ENCODE measurements around the gene ANLN. TPM values are rescaled to one million over a fixed set of nuclear protein-coding genes. Genes with fewer than 3 reads are reported as not detected.

The ANLN gene
- total RNA-seq, 1 experiment from 2014 or later = 78.9 TPM

GRCh38 chr7:36453769-36454168, 64.1 kb downstream of the ANLN start:
- Histone ChIP-seq H3K79me1 (ENCODE audit: insufficient read depth, low read depth, low read length, poor library complexity, severe bottlenecking) (no peaks in the 10 kb centered on the region), H3T11ph (ENCODE audit: low read length) (no peak overlapping the region), H3K4ac (ENCODE audit: low read depth, low read length) (no peak overlapping the region), H2BK5ac (ENCODE audit: insufficient read length, low read length) (no peak overlapping the region), H2BK120ac (ENCODE audit: low read depth, low read length, poor library complexity, severe bottlenecking) (no peak overlapping the region), H2BK20ac (ENCODE audit: low read depth, low read length, poor library complexity, severe bottlenecking) (no peak overlapping the region), H3K4me2 (ENCODE audit: insufficient read depth, insufficient read length, low read length) (no peak overlapping the region), H3K23ac (ENCODE audit: insufficient read length, low read depth, low read length) (no peak overlapping the region), H3K9me3 (ENCODE audit: control insufficient read depth, low read depth, low read length) (no peaks in the 10 kb centered on the region), H3K27me3 (ENCODE audit: insufficient read depth, low read length) (no peaks in the 10 kb centered on the region), H2AFZ (ENCODE audit: low read length) (no peak overlapping the region), H2AK5ac (ENCODE audit: insufficient read length, low read length) (no peak overlapping the region), H3K27ac (ENCODE audit: insufficient read length, low read depth, low read length) (no peak overlapping the region), H3K56ac (ENCODE audit: insufficient read length, low read depth, low read length) (no peak overlapping the region), H2BK15ac (ENCODE audit: low read depth, low read length) (no peak overlapping the region), H3K4me1 (ENCODE audit: insufficient read depth, low read length) (no peaks in the 10 kb centered on the region), H4K20me1 (ENCODE audit: control insufficient read depth, insufficient read depth, insufficient read length) (no peaks in the 10 kb centered on the region), H4K8ac (replicated peaks; ENCODE audit: insufficient read length, low read depth, low read length) (no peak overlapping the region), H2BK12ac (ENCODE audit: insufficient read length, low read depth, low read length) (no peak overlapping the region), H3K23me2 (ENCODE audit: insufficient read length, low read depth, low read length, poor library complexity, severe bottlenecking) (no peaks in the 10 kb centered on the region), H4K91ac (ENCODE audit: insufficient read length, low read depth, low read length) (no peak overlapping the region), H3K18ac (ENCODE audit: insufficient read length, low read depth, low read length) (no peak overlapping the region), H3K9ac (ENCODE audit: extremely low read depth, insufficient read length, low read length) (no peak overlapping the region), H4K5ac (ENCODE audit: insufficient read length, low read depth, low read length) (no peak overlapping the region), H3K14ac (ENCODE audit: insufficient read depth, low read length) (no peak overlapping the region), H3K79me2 (ENCODE audit: insufficient read depth, low read length) (no peaks in the 10 kb centered on the region)
- 0 out of 7 replicates have a peak overlapping the region, but pooled peaks of 1 of the 3 experiments have one; percentile 14 for H3K27ac Mint-ChIP-seq
- no peak overlapping the region for H3K4me3 Mint-ChIP-seq
- no peak for TF ChIP-seq CTCF (conservative IDR thresholded peaks at IDR 0.05)
- no peaks in the 10 kb centered on the region for H3K9me3 Mint-ChIP-seq
- peaks cover 23 to 51% (median 50%) of the 10 kb centered on the region in 3 experiments; a peak in 6 of 7 replicates for H3K36me3 Mint-ChIP-seq (ENCODE audit: insufficient read depth in 1 of 3, low read depth in 3 of 3)
- no peak for DNase-seq
- 0 out of 4 replicates have a peak, but pooled peaks cover 0 to 3% of the 10 kb centered on the region in 2 experiments for H3K4me1 Mint-ChIP-seq
- no peaks in the 10 kb centered on the region for H3K27me3 Mint-ChIP-seq (ENCODE audit: low read depth)

Measured in H9 (cell line).